GM11168 (cell line): ENCODE results near the gene NAA50.

Experiments used
- in situ Hi-C: fragments of 300-500 bp; cut with MboI; formaldehyde crosslinking; loops from one replicate; pipeline ENCODE4 v1.12.0; 2022; ENCODE audit warnings: low sequenced_read_pairs; ENCODE audit not compliant: unreplicated experiment

The NAA50 gene

DNA sequence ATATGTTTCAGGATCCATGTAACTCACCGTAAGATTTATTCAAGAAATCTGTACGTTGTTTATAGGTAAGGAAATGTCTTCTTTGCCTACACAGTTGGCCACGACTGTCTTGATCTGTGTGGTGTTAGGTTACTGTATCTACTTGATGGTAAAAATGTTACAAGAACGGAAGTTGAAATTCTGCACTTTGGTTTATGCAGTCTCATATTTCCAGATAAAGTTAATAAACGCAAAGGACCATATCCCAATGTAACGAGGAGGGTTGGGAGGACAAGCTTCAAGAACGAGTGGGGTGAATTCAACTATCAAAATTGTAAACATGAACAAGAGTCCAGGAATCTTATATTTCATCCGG lies 50.6 kb downstream of the NAA50 start:
- in situ Hi-C loops: no loop called here

DNA sequence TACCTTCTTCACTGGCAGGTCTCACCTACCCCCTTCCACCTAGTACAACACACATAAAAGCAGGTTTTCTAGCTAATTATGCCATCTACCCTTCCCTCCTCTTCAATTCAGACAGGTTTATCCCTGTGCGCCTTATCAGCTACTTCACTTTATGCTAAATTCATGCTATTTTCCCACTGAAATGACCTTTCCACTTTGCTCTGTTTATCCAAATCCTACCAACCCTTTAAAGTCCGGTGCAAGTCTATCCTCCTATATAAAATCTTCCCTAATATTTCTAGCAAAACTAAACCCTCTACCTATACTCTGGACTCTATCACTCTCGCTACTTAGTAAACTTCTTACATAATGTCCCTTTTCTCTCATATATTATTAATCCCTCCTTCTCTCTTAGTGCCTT lies 55.6 kb downstream of the NAA50 start:
- in situ Hi-C loops: no loop called here

DNA sequence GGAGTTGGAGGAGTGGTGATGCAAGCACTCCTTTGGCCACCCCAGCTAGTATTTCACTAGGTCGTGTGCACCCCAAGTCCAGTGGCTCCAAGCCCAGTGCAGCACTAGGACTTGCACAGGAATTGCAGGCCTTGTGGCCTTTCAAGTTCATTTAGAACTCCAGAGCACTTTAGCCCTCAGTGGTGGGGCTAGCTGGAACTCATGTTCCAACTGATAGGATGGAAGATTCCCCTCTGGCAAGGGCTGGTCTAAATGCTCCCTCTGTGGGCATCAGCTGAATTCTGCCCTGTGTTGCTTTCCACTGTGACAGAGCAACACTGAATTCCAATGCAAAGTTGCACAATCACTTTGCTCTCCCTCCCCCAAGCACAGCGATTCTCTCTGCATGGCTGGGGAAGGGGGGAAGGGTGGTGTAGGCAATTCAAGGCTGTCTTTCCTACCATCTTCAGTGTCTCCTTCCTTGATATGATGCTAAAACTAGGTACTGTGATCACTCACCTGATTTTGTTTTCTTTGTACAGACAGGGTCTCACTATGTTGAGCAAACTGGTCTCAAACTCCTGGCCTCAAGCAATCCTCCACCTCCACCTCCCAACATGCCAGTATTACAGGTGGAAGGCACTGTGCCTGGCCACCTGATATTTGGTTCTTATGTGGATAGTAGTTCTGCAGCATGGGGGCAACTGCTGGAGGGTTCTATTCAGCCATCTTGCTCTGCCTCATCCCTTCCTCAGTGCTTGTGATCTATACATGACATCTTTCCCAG lies 59.9 kb downstream of the NAA50 start:
- in situ Hi-C loops: no loop called here

DNA sequence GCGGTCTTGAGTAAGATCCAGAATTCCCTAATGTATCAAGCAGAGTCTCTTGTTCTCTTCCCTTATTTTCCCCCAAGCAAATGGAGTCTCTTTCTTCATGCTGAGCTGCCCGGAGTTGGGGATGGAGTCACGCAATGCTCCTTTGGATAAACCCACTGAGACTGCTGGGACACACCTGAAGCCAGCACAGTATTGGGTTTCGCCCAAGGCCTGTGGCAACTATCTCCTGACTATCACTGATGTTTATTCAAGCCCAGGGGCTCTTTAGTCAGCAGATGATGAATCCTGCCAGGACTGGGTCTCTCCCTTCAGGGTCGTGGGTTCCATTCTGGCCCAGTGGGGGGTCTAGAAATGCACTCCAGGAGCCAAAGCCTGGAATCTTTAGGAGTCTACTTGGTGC lies 60.9 kb downstream of the NAA50 start:
- in situ Hi-C loops: no loop called here

- in situ Hi-C loops: no loop called here
Measured at GRCh38 chr3:113684271-113684819, 61.7 kb downstream of the NAA50 start.

DNA sequence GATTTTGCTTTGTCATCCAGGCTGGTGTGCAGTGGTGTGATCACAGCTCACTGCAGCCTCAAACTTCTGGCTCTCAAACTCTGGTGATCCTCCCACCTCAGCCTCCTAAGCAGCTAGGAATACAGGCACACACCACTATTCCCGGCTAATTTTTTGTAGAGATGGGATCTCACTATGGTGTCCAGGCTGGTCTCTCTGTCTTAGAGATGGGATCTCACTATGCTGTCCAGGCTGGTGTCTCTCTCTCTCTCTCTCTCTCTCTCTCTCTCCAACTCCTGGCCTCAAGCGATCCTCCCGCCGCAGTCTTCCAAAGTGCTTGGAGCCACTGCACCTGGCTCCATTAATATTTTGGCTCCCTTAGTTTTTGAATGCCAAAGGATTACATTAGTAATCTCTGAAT lies 67.3 kb downstream of the NAA50 start:
- in situ Hi-C loops: no loop called here

- in situ Hi-C loops: no loop called here
Measured at GRCh38 chr3:113677737-113678136, 68.3 kb downstream of the NAA50 start.

DNA sequence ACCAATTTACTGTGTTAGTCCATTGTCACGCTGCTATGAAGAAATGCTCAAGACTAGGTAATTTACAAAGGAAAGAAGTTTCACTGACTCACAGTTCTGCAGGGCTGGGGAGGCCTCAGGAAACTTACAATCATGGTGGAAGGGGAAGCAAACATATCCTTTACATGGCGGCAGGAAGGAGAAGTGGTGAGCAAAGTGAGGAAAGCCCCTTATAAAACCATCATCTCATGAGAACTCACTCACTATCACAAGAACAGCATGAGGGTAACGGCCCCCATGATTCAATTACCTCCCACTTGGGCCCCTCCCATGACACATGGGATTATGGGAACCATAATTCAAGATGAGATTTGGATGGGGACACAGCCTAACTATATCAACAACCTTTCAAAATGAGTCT lies 69.8 kb downstream of the NAA50 start:
- in situ Hi-C loops: no loop called here

DNA sequence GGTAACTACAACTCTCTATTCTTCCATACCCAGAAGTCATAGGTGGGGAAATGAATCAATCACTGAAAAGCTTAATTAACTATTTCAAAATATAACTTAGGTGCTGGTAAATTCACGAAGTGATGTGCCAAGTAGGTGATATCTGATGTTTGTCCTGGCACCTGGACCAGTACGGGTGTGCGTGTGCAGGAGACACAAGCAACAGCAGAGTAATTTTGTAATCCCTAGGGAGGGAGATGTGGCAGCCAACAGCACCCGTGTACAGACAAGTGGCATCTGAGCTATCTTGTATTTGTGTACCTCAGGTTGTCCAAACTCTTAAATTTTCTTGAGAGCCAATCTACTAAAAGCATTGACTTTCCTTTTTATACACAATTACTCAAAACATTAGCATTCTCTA lies 72.5 kb downstream of the NAA50 start:
- in situ Hi-C loops: no loop called here

- in situ Hi-C loops: no loop called here
Measured at GRCh38 chr3:113668015-113668414, 78.0 kb downstream of the NAA50 start.
